Limb (tissue), 2 donors: ENCODE measurements around the gene ENOX1.

Source experiments
- DNase-seq, 2 donors: peaks; one replicate each; pipeline ENCODE4 v3.0.0-alpha.2; 2016; ENCODE audit errors: extremely low spot score in 2 of 2

Gene ENOX1

DNA sequence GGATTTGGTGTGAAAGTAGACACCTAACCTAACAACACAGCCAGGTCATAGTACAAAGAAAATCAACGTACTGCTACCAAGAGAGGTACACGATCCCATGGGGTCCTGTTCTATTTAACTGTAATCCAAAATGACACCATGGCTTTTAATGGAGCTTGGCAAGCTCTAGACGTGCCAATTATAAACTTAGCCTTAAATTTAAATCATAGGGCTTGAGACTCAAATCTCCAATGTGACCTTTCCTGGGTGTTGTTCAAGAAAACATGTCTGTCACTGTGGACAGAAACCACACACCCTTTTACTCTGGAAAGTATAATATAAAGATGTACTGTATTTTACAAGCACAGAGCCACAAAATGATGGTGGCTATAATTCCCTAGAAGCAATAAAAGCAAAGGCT, 299.3 kb downstream of the ENOX1 start:
- DNase-seq, result no peak

DNA sequence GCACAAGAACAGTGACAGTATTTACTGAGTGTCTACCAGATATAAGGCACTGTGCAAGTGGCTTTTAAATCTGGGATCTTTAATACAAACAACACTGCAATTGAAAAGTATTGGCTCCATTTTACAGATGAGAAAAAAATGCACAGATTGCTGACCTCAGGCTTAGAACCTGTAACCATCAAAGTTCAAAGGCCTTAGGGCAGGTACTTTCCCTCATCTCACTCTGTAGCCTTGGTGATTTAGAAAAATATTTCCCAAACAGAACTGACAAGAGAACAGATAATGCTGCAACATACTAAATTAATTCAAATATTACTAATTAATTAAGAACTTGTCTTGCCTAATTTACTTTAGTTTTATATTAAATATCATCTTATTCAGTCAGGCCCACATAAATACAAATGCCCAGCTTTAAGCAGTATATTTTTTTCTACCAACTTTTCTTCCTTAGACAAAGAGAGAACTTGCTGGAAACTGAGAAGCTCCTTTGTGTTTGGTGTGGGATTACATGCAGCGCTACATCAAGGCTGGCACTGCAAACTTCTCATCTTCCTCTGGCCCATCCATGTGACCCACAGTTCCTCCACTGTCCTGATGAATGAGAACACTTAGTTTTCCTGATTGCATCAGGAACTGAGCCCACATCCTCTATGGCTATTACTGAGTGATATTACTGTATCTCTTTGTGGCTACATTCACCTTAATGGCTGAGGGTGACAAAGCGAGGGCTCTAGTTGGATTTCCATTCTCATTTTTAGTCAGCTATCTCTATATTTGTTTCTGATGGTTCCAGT, 302.1 kb downstream of the ENOX1 start:
- no peak for DNase-seq

DNA sequence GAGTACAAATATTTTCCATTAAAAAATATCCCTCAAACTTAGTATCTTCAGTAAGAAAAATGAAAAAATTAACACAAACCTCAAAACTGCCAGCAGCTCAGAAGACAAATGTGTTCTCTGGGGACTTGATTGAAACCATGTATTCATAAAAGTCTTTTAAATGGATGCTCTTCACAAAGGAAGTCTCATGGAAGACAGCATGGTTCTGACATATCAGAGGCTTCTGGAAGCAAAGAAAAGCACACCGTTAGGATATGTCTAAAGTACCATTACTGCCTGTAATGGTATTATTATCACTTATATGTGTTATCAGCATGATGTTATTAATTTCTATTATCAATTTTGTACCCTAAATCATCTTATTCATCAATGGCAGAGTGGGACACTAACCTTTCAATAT, 302.8 kb downstream of the ENOX1 start:
- no peak for DNase-seq

DNA sequence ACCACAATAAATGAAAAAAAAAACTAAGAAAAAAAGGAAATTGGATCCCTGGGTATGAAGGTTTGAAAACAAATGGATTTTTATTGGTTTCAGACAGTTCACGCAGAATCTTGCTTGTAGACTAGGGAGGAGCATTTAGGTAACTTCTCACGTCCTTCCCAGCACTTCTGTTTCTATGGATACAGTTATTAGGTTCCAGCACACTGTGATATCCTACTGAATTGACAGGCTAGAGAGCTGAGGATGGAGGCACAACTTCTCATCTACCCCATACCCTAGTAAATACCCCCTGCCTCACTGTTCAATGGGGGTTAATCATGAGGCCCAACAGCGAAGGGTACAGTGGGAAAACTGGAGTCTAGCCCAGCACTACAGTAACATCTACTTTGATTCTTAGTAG, 304.1 kb downstream of the ENOX1 start:
- no peak for DNase-seq

DNA sequence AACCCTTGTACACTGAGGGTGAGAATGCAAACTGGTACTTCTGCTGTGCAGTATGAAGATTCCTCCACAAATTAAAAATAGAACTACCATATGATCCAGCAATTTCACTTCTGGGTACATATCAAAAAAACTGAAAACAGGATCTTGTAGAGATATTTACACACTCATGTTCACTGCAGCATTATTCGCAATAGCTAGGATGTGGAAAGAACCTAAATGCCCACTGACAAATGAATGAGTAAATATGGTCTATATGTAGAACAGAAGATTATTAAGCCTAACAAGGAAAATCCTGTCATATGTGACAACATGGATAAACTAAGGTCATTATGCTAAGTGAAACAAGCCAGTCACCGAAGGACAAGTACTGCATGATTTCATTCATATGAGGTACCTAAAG, 304.7 kb downstream of the ENOX1 start:
- DNase-seq, result no peak

DNA sequence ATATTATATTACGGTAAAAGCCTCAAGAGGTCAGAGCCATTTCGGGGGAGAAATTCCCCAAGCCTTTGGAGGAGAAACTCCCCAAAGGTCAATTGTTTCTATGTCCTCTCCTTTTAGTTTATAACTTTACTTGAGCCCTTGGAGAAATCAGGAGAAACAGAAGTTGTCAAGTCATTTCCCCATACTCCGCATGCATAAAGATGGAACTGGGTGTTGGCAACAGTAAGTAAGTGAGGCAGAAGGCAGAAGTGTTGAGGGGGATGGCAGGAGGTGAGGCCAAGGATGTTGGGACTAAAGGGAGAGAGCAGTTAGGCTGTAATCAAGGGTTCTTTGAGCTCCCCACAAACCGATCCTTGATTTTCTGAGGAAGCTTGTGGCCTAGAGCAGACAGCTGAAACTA, 307.9 kb downstream of the ENOX1 start:
- no peak for DNase-seq

DNA sequence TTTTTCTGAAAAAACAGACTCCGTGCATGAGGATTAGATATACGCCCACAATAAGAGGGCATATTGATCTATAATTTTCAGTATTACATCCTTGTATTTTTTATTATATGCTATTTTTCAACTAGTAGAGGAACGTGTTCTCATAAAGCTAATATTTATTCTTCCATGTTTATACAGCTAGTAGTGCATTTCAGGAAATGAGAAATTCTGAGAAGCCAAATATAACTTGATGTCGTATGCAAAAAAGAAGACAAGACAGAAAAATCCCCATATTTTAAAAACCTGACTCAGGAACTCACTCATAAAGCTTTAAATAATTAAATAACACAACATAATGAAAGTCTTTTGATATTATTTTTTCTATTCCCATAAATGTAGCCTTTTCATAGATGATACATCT, 308.6 kb downstream of the ENOX1 start:
- DNase-seq, result no peak

DNA sequence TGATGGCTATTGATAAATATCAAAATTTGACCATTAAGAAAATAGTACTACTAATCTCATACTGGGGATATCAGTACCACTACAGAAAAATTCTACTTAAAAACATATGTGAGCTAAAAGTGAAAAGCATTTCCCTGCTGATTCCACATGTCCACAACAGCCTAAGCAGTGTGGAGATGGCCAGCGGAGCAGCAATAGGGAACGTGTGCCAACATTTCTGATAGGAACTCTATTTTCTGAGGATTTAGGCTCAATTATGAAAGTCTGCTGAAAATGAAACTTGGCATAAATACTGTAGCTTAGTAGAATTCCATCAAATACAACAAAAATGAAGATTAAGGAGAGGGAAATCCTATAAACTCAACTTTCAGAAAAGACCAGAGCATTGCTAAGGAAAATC, 311.6 kb downstream of the ENOX1 start:
- peak in 1 of 2 donors; percentile 35 for DNase-seq

DNA sequence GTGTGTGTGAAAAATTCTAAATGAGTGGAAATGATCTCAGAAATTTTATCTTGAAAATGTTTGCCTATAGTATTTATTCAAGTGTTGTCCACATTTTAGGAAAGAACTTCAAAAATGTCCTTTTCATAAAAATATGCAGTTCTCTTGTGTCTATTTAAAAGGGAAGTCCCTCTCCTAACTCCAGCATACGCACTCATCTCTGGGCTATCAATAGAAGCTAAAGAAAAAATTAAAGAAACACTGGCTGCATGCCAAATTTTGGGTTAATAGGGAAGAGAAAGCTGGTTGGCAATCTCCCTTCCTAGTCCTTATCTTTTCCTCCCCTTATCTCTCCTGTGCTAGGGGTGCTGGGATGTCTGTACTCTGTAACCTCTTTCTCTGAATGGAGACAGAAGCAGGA, 313.3 kb downstream of the ENOX1 start:
- DNase-seq, result no peak

DNA sequence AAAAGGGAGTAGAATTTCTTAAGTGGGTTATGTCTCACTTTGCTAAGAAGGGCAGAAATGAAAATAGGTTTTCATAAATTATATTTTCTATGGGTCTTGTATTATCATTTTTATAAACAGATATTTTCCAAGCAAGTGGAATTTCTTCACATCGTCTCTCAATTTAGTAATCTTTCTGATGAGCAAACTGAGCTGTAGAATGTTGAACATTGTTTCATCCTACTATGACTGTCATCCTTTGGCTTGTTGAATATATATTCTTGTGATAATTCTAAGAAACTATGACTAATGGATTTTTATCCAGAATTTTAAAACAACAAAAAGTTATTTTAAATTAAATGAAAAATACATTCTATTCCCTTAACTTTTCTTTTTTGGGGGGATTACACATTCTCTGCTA, 313.8 kb downstream of the ENOX1 start:
- DNase-seq, result no peak

DNA sequence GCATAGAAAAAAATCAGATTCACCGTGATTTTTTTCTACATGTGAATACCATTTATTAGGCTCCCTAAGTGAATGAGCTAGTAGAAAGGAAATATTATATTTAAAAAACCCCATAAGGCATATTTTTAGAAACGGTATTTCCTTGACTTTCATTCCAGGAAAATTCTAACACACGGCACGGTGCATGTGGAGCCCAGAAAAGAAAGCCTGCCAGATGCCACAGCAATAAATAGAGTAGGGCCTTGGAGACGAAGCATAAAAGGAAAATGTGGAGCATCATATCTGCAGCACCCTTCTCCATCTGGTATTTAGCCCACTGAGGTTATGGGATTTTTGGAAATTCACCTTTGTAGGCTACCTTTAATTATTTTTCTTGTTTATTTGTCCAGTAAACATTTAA, 314.4 kb downstream of the ENOX1 start:
- DNase-seq, result peak in 1 of 2 donors; percentile 66

DNA sequence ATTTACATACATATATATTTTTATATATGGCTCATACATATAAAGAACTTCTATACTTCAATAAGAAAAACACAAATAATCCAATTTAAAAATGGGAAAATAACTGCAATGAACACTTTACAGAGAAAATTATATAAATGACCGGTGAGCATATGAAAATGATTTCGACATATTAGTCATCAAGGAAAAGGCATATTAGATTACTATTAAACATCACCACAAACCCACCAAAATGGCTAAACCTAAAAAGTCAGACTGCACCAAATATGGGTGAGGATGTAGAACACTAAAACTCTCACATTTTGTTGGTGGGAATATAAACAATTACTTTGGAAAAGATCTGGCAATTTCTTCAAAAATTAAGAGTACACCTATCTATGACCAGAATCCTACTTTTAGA, 316.2 kb downstream of the ENOX1 start:
- DNase-seq, result no peak

DNA sequence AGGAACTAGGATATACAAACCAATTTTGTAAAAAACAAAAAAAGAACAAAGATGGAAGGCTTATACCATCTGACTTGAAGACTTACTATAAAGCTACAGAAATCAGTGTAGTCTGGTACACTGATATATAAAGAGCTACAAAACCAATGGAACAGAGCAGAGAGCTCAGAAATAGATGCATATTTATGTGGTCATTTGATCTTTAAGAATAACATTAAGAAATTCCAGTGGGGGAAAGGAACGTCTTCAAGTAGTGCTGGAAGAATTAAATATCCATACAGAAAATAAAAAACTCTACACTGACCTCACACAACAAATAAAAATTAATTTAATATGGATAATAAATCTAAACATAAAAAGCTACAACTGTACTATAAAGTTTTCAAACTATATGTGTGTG, 317.0 kb downstream of the ENOX1 start:
- no peak for DNase-seq

DNA sequence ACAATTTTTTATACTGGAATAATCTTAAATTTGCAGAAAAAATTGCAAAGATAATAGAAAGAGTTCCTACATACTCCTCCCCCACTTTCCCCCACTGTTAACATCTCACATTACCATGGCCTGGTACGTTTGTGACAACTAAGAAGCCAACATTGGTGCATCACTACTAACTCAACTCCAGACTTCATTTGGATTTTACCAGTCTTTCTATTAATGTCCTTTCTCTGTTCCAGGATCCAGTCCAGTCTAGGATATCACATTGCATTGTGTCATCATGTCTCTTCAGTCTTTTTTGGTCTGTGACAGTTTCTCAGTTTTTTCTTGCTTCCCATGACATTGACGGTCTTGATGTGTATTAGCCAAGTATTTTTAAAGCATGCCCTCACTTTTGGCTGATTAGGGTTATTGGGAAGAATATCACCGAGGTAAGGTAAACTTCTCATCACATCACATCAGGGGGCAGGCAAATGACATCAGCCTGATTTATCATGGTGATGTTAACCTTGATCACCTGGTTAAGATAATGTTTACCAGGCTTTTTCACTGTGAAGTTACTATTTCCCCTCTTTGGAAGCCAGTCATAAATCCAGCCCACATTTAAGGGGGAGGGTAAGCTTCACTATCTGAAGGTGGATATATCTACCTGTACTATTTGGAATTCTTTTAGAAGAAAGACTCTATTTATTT, 322.1 kb downstream of the ENOX1 start:
- no peak for DNase-seq

DNA sequence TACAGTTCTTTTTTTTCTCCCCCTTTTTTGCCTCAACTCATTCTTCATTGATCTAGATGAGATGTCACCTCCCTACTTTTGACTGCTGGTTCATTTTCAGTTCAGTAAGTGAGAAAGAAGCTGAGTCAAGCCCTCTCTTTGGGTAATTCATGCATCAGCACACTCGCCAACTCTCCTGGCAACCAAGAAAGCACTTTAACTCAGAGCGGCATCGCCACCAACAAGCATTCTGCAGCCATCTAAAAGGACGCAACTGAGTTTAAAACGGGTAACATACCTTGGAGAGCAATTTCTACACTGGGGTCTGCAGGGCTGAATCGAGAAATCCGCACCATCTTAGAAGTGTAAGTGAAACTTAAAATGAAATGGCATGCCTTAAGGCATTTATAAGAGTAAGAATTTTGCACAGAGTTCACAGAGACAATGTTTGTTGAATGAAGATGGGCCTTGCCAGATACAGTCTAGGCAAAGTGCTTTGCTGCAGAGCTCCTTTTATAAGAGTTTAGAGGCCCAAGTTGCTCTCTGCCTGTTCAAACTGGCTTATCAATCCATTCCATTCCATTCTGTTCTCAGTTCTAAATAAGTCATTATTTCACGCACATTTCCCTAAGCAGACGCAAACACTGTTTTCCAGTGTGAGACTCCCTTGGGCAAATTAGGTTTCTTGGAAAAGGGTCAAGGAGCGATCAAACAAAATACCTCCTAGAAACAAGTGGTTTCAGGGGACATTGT, 338.0 kb downstream of the ENOX1 start:
- no peak for DNase-seq

DNA sequence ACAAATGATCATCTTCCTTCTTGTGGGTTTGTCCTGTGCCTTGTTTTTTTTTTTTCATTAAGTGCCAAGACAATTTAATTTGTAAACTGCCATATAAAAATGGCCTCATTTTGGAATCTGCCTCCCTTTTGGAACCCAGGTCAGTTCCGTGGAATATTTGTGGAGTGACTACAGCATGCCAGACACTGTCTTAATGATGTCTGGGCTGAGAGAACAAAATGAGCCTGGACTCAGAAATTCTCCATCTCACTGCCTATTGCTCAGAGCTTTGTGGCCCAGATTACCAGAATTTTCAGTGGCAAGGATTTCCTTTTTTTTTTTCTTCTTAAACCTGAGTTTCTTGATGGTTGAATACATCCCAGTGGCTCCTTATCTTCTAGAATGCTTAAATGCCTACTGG, 340.6 kb downstream of the ENOX1 start:
- no peak for DNase-seq

DNA sequence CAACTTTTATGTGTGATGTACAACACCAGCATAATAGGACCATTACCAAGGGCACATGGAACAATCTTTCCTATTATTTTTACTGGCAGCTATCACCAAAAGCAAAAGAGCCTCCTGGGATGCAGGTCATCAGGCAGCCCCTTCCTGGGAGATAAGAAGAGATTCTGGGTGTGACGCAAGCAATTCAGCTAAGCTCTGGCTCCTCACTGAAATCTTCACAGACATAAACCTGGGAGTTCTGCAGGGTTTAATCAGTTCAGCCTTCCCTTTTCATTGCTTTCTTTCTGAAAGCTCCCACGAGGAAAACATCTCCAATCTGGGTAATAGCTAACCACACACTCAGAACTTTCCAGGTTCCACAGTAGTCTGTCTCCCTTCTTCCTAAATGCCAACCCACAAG, 341.1 kb downstream of the ENOX1 start:
- no peak for DNase-seq

DNA sequence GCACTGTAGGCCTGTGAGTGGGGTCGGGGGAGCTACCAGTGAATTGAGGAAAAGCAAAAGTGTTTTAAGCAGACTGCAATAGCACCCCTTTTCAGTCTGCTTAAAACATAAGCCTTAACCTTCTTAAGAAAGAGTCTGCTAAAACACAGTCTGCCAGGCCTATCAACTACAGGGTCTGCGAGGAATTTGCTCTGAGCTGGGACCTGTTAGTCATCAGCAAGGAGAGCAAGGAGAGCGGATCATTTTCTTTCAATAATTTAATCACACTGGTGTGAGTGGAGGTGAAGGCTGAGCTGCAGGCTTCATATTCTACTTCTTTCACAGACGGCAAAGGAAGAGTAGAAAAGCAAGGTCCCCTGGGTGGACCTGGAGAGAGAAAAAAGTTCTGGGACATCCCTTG, 342.7 kb downstream of the ENOX1 start:
- no peak for DNase-seq

DNA sequence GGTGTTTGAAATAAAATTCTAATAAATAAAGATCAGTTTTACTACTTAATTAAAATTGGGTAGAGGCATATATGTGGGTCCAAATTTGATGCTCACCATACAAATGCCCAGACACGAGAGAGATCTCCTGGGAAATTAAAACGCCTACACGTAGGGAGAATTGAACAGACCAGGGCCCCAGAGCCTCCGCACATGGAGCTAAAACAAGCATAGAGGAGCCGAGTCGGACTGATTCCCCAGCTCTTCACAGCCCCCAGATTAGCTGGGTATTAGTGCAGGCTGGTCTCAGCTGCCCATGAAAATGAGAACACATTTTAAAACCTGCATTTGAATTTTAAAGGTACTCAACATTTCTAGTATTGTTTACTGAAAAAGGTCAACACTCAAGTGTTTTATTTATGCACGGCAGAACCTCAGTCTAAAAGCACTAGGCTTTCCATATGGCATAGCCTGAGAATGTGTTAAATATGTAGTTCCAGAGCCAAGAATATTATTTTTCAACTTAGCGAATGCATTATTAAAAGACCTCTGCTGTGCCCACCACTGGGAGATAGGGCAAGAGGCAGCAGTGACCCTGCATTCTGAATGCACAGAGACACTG, 344.8 kb downstream of the ENOX1 start:
- no peak for DNase-seq

DNA sequence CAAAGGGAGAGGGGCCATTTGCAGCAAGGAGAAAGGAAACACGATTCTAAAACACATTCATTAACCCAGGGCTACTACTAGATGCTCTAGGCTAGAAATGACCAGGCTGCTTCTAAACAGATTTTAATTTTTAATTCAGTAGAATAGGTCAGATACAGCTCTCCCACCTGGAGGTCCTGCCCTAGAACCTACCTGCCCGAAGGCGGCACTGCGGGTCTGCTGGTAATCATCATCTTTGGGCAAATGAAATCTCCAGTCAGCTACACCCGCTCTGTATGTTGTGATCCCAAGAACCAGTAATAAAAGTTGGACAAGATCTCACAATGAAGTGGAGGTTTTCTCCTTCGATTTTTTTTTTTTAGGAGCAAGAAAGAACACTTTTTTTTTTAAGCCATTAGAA, 345.3 kb downstream of the ENOX1 start:
- no peak for DNase-seq

DNA sequence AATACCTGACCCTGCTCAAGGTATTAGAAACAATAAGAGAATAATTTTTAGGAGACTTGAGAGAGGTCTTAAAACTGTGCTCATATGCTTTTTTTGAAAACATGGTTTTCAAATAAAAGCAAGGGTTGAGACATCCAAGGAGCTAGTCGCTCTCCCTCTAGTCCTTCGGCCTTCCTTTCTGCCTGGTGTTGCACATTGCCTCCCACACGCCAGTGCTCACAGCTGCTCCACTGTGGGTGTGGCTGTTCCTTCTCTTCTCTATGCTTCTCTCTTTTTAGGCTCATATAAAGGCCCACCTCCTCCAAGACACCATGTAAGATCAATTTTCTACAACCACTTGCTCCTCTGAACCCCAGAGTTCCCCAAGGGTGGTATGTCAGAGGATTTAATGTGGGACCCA, 352.6 kb downstream of the ENOX1 start:
- DNase-seq, result no peak

DNA sequence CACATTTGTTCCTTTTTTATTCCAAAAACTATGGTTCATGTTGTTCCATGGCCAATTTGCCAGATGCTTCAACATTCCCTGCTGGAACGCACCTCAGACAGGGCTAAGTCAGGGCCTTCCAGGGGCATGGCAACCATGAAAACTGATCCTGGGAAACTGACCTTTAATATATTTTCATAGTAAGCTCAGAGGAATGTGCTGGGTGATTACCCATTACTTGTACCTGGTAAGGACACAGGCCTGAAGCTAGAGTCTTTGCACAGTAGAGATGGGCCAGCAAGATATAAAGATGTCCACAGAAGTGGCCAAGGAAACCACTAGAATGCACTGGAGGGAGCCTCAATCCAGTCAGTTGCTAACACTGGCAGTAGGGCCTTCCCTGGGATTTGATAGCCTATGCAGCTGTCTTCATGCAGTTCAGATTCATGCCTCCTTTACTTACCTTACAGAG, 353.1 kb downstream of the ENOX1 start:
- DNase-seq, result no peak
